Suprapubic skin (tissue), 4 donors: ENCODE results near the gene TBRG4.

ENCODE experiments used
- EP300 ChIP-seq: sonication (generic); formaldehyde crosslinking; IDR thresholded peaks from one replicate; pipeline ENCODE4 v1.6.1; 2017; ENCODE audit warnings: antibody characterized with exemption
- POLR2A ChIP-seq, 2 donors: fragments of 450-650 bp; IDR thresholded peaks; one replicate each; pipeline ENCODE4 v1.6.1; 2017; ENCODE audit warnings: antibody characterized with exemption in 2 of 2, mild to moderate bottlenecking in 2 of 2, moderate library complexity in 2 of 2
- POLR2AphosphoS5 ChIP-seq, 3 donors: sonication (generic); formaldehyde crosslinking; IDR thresholded peaks; one replicate each; pipeline ENCODE4 v1.6.1; 2017; ENCODE audit warnings: antibody characterized with exemption in 3 of 3
- TF ChIP-seq, protein P1 (sequence below), 2 donors: fragments of 200-600 bp in 1 of 2; fragments of 450-650 bp in 1 of 2; sonication (generic) in 1 of 2; IDR thresholded peaks; one replicate each; pipeline ENCODE4 v1.5.1; 2016 to 2019; ENCODE audit warnings: antibody characterized with exemption in 2 of 2, mild to moderate bottlenecking in 1 of 2, moderate library complexity in 1 of 2

DNA sequence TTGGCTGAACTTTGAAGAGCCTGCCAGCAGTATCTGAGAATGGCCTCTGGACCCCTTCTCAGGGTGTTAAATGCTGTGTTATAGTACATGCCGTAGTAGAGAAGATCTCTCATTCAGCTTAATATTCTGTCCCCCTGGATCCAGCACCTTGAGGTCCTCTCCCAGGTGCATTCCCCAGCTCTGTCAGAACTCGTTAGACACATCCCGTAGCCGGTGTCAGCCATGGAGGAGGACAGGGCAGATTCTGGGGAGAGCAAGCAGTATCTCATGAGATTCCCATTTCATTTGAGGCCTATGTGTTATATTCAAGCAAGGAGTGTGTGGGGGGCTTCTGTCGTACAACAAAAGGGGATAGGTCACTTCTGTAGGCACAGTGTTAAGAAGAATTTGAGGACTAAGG lies 57.6 kb downstream of the TBRG4 start:
- TF ChIP-seq, protein P1, sequence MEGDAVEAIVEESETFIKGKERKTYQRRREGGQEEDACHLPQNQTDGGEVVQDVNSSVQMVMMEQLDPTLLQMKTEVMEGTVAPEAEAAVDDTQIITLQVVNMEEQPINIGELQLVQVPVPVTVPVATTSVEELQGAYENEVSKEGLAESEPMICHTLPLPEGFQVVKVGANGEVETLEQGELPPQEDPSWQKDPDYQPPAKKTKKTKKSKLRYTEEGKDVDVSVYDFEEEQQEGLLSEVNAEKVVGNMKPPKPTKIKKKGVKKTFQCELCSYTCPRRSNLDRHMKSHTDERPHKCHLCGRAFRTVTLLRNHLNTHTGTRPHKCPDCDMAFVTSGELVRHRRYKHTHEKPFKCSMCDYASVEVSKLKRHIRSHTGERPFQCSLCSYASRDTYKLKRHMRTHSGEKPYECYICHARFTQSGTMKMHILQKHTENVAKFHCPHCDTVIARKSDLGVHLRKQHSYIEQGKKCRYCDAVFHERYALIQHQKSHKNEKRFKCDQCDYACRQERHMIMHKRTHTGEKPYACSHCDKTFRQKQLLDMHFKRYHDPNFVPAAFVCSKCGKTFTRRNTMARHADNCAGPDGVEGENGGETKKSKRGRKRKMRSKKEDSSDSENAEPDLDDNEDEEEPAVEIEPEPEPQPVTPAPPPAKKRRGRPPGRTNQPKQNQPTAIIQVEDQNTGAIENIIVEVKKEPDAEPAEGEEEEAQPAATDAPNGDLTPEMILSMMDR (IDR thresholded peaks at IDR 0.05) = no peak
- TF ChIP-seq POLR2A (IDR thresholded peaks at IDR 0.05) (no peak), POLR2AphosphoS5 (IDR thresholded peaks at IDR 0.05) (no peak), EP300 (no peak)
